ENCODE results near the gene GDF11. TPM values are rescaled to one million over a fixed set of nuclear protein-coding genes. Genes with fewer than 3 reads are reported as not detected.

GDF11 gene
- total RNA-seq, 2 experiments from 2014 or later: 4.4 to 6.6 TPM

GRCh38 chr12:55741931-55742680, 816 bp upstream of the GDF11 start:
- DNase-seq: peak in 1 of 14 experiments; percentile 28
- H3K9me3 ChIP-seq (ENCODE audit: control insufficient read depth in 1 of 2, insufficient read depth in 1 of 2, low read length in 2 of 2): no peaks in the 10 kb centered on the region
- H3K27ac Mint-ChIP-seq: peak overlapping the region; percentile 68
- peak overlapping the region; percentile 88 for H3K4me3 Mint-ChIP-seq
- H3K9me3 Mint-ChIP-seq: no peaks in the 10 kb centered on the region
- H3K27ac ChIP-seq (ENCODE audit: low read depth in 1 of 2, low read length in 2 of 2): peak overlapping the region; percentile 38 to 57
- H3K36me3 ChIP-seq (ENCODE audit: insufficient read depth, low read length): no peaks in the 10 kb centered on the region
- ChIA-PET POLR2A (interaction anchor here (0.9 to 3.9 kb wide), 4 partner anchors 18 to 447 kb away, joined by 3 to 31 read pairs (median 3); partner anchors contain the start of genes ORMDL2, SARNP and SMARCC2), CTCF (interaction anchor here (1.0 to 1.5 kb wide), 2 partner anchors 13 to 198 kb away, joined by 3 to 4 read pairs; partner anchors contain the start of gene CD63)
- H3K27me3 ChIP-seq (ENCODE audit: control insufficient read depth in 1 of 2, insufficient read depth in 2 of 2, low read length in 2 of 2): no peaks in the 10 kb centered on the region
- intact Hi-C loops (cut with DNase I, micrococcal nuclease): loop anchor here in 1 of 2 experiments (2.0 to 10.0 kb wide), 7 partner anchors 55 to 723 kb away; partner anchors contain the start of genes ESYT1, ORMDL2, RPS26 and SARNP
- no peak for TF ChIP-seq CTCF (IDR thresholded peaks at IDR 0.05)
- H3K4me3 ChIP-seq (ENCODE audit: low read length): peak overlapping the region; percentile 47
- H3K36me3 Mint-ChIP-seq (ENCODE audit: low read depth): no peaks in the 10 kb centered on the region
- ATAC-seq (ENCODE audit: poor library complexity): no peak
- no peaks in the 10 kb centered on the region for H3K27me3 Mint-ChIP-seq
- H3K4me1 Mint-ChIP-seq (ENCODE audit: low read depth): peaks cover 55% of the 10 kb centered on the region
- peaks cover 51% of the 10 kb centered on the region for H3K4me1 ChIP-seq (ENCODE audit: insufficient read depth, low read length)

GRCh38 chr12:55743406-55744339, 751 bp downstream of the GDF11 start:
- POLR2A ChIA-PET: interaction anchor here (0.5 to 3.9 kb wide), 15 partner anchors 11 to 478 kb away, joined by 3 to 31 read pairs (median 4); partner anchors contain the start of genes DNAJC14, ORMDL2, RNF41 and SARNP
- Mint-ChIP-seq H3K27ac (peak overlapping the region; percentile 85), H3K27me3 (no peaks in the 10 kb centered on the region), H3K9me3 (no peaks in the 10 kb centered on the region), H3K4me3 (peak overlapping the region; percentile 95), H3K4me1 (ENCODE audit: low read depth) (peaks cover 49% of the 10 kb centered on the region), H3K36me3 (ENCODE audit: low read depth) (peaks cover 8% of the 10 kb centered on the region)
- no peak for TF ChIP-seq CTCF (IDR thresholded peaks at IDR 0.05)
- no peaks in the 10 kb centered on the region for H3K36me3 ChIP-seq (ENCODE audit: insufficient read depth, low read length)
- peak in 12 of 14 experiments; percentile 25 to 81 (median 49) for DNase-seq
- ATAC-seq (ENCODE audit: poor library complexity): peak; percentile 40
- H3K4me3 ChIP-seq (ENCODE audit: low read length): peak overlapping the region; percentile 89
- intact Hi-C loops (cut with DNase I, micrococcal nuclease): loop anchor here in 1 of 2 experiments (2.0 to 10.0 kb wide), 7 partner anchors 53 to 721 kb away; partner anchors contain the start of genes ESYT1, ORMDL2, RPS26 and SARNP
- CTCF ChIA-PET: interaction anchor here (0.8 to 1.5 kb wide), 5 partner anchors 14 to 183 kb away, joined by 3 to 8 read pairs (median 3); partner anchors contain the start of genes ORMDL2 and SARNP
- no peak overlapping the region for H3K27ac ChIP-seq (ENCODE audit: low read depth in 1 of 2, low read length in 2 of 2)
- H3K27me3 ChIP-seq (ENCODE audit: control insufficient read depth in 1 of 2, insufficient read depth in 2 of 2, low read length in 2 of 2): no peaks in the 10 kb centered on the region
- H3K4me1 ChIP-seq (ENCODE audit: insufficient read depth, low read length): peaks cover 35% of the 10 kb centered on the region
- no peaks in the 10 kb centered on the region for H3K9me3 ChIP-seq (ENCODE audit: control insufficient read depth in 1 of 2, insufficient read depth in 1 of 2, low read length in 2 of 2)

All from CD4-positive, alpha-beta T cell (primary cell).